B cell (primary cell): ENCODE measurements around the gene ZDHHC12.

Experiments
- EZH2 ChIP-seq: IDR thresholded peaks from 2 replicates; pipeline ENCODE4 v1.6.1; 2012; ENCODE audit warnings: borderline replicate concordance, low read depth, mild to moderate bottlenecking, moderate library complexity, low read length; ENCODE audit not compliant: insufficient read depth, poor library complexity, severe bottlenecking
- TF ChIP-seq, protein P1 (sequence below): fragments of 200-600 bp; IDR thresholded peaks from one replicate; pipeline ENCODE4 v1.8.0; 2022; ENCODE audit warnings: antibody characterized with exemption, mild to moderate bottlenecking

DNA sequence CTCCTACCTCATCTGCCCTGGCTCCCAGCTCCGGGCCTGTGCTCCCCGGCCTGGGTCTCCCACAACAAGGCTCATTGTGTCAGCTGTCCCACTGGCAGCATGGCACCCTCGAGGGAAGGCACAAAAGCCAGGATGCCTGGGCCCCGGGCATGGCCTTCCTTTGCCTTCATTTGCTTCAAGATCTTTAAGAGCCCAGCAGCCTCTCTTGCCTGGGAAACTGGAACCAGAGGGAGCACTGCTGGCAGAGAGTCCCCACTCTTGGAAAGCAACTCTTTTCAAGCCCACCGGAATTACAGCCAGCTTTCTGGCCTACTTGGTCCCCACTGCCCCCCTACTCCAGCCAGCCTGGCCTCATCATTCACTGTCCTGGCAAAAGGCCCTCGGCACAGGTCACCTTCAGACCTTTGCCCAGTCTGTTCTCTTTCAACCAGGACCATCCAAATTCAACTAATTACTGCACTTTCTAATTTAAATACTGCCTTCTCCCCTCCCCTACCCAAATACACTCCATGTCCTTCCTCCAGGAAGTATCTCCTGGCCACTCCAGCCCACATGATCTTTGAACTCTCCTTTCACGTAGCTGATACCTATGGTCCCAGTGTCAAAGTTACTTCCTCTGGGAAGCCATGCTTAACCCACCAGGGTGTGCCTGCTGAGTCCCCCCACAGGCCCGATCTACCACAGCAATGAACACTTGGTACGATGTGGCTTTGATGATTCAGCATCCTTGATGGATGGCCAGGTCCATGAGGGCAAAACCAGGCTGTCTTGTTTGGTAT lies 38.9 kb upstream of the ZDHHC12 start:
- TF ChIP-seq, protein P1, sequence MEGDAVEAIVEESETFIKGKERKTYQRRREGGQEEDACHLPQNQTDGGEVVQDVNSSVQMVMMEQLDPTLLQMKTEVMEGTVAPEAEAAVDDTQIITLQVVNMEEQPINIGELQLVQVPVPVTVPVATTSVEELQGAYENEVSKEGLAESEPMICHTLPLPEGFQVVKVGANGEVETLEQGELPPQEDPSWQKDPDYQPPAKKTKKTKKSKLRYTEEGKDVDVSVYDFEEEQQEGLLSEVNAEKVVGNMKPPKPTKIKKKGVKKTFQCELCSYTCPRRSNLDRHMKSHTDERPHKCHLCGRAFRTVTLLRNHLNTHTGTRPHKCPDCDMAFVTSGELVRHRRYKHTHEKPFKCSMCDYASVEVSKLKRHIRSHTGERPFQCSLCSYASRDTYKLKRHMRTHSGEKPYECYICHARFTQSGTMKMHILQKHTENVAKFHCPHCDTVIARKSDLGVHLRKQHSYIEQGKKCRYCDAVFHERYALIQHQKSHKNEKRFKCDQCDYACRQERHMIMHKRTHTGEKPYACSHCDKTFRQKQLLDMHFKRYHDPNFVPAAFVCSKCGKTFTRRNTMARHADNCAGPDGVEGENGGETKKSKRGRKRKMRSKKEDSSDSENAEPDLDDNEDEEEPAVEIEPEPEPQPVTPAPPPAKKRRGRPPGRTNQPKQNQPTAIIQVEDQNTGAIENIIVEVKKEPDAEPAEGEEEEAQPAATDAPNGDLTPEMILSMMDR = no peak
- no peak for TF ChIP-seq EZH2
